BE2C (cell line): ENCODE results near the gene ATP6V1A.

Experiments used
- DNase-seq: peaks from one replicate; pipeline ENCODE4 v3.0.0-alpha.2; 2020
- H3K27me3 ChIP-seq: fragments of 250-450 bp; sonication (Bioruptor Pico); 2 replicates; pipeline ENCODE4 v1.5.1; 2020; ENCODE audit warnings: mild to moderate bottlenecking
- H3K36me3 ChIP-seq: fragments of 250-450 bp; sonication (Bioruptor Pico); 2 replicates; pipeline ENCODE4 v1.5.1; 2020; ENCODE audit warnings: mild to moderate bottlenecking
- H3K4me1 ChIP-seq: fragments of 250-450 bp; sonication (Bioruptor Pico); 2 replicates; pipeline ENCODE4 v1.5.1; 2020
- H3K4me3 ChIP-seq: 2 replicates; pipeline ENCODE4 v1.5.1; 2011; ENCODE audit warnings: low read depth, low read length
- H3K9me3 ChIP-seq: fragments of 250-450 bp; sonication (Bioruptor Pico); 2 replicates; pipeline ENCODE4 v1.5.1; 2020
- TF ChIP-seq, protein P1 (sequence below): IDR thresholded peaks from 2 replicates; pipeline ENCODE4 v1.5.1; 2012; ENCODE audit warnings: mild to moderate bottlenecking, low read depth, low read length

Gene ATP6V1A

DNA sequence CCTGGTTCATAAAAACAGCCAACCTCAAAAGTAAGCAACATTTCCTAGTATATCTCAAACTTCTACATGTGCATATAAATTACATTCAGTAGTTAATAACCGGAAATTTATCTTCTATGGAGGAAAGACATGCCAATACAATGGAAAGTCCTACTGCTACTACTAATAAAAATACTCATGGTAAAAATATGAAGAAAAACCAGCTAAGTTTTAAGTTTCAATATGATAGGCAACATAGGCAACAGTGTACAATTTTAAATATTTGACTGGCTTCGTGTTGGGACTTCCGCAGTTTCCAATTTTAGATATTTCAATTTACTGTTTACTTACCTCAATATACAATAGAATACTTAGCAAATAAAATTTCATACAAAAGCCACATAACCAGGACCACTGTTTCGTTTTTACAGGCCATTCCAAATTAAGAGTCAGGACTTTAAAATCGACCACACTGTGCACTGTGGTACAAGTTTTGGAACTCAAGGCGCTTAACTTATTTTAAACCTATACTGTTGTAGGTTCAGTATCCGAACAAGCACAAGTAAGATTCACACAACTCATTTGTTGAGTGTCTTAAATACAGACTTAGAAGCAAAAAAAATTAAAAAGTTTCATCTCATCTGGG lies 3.7 kb upstream of the ATP6V1A start:
- H3K4me3 ChIP-seq: no peak overlapping the region

DNA sequence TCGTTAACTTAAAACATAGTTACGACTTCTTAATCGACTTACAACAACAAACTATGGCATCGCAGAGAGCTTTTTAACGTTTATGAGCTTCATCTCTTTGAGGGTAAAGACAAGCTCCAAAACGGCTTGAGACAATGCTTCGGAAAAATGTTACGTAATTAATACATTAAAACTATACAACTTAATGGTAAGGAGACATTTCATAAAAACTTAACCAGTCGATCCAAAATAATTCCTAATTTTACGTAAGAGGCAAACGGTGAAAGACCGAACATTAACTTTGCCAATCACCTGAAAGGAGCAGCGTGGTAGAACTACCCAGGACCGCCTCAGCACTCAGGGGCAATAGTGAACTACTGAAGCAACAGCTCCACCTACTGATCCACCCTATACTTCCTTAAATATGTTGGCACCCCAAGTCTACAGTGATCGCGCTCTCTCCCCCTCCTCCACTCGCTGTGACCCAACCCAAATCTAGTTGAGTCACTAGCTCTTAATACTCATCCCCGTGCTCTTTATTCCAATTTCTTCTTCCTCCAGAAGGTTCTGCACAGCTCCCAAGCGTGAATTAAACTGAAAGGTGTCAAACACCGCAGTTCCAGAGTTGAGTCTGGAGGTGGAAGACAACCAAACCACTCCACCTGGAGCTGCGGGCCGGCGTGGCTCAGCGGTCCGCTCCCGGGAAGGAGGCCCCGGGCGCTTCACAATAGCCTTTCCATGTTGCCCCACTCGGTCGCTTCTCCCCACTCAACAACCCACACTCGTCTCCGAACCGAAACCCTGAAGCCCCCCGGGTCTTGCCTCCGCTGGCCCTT lies 1.7 kb upstream of the ATP6V1A start:
- peaks cover 8% of the 10 kb centered on the region for H3K36me3 ChIP-seq
- H3K4me1 ChIP-seq: no peaks in the 10 kb centered on the region; the same call in 1 of the 2 replicates
- no peaks in the 10 kb centered on the region for H3K9me3 ChIP-seq
- peak overlapping the region; percentile 94 for H3K4me3 ChIP-seq
- TF ChIP-seq, protein P1, sequence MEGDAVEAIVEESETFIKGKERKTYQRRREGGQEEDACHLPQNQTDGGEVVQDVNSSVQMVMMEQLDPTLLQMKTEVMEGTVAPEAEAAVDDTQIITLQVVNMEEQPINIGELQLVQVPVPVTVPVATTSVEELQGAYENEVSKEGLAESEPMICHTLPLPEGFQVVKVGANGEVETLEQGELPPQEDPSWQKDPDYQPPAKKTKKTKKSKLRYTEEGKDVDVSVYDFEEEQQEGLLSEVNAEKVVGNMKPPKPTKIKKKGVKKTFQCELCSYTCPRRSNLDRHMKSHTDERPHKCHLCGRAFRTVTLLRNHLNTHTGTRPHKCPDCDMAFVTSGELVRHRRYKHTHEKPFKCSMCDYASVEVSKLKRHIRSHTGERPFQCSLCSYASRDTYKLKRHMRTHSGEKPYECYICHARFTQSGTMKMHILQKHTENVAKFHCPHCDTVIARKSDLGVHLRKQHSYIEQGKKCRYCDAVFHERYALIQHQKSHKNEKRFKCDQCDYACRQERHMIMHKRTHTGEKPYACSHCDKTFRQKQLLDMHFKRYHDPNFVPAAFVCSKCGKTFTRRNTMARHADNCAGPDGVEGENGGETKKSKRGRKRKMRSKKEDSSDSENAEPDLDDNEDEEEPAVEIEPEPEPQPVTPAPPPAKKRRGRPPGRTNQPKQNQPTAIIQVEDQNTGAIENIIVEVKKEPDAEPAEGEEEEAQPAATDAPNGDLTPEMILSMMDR: peak; percentile 79
- H3K27me3 ChIP-seq: no peaks in the 10 kb centered on the region
- DNase-seq: peak; percentile 70

More for the DNA sequence above, 3.7 kb upstream of the ATP6V1A start:
- Histone ChIP-seq H3K36me3 (peaks cover 8% of the 10 kb centered on the region), H3K4me1 (no peaks in the 10 kb centered on the region; the same call in 1 of the 2 replicates), H3K9me3 (no peaks in the 10 kb centered on the region), H3K27me3 (no peaks in the 10 kb centered on the region)
- DNase-seq: no peak
- TF ChIP-seq, protein P1: no peak

DNA sequence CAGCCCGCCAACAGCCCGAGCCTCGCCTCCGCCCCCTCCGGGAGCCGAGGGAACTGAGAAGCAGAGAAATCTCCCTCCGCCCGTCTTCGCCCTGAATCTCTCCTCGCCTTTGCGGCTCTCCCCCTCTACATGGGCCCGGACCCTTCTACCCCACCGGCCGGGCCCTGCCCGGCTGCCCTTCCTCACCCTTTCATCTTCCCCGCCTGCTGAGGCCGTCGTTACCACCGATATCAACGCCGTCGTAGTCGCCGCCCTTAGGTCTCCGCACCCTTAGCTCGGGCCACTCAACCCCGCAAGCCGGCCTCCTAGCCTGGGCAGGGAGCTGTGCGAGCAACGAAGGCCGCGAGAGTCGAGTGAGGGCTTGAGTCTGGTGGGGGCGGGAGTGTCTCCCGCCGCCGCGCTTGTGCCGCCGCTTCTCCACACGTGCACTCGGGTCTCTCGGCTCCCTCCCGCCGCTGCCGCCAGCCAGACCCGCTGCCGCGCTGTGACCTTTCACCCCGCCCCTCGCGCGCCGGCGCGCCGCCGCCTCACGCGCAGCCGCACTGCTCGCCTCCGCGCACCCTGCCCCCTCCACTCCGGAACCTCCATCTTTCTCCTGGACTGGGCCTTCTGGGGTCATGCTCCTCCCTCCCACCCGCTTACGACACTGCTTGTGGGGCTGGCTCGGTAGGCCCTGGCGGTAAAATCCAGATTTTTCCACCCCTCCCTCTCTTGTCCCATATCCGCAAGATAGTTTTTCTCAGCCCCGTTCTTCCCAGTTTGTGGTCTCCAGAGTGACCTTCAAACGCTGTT lies 883 bp upstream of the ATP6V1A start, which contains the start of gene NAA50:
Gene NAA50 (minus strand): TSS at position 494 of the 792 bp plus-strand sequence. CDS start 300 bp downstream, at position 194.
- Histone ChIP-seq H3K9me3 (no peaks in the 10 kb centered on the region), H3K4me3 (peak within 1 kb of the TSS; percentile 94), H3K27me3 (no peaks in the 10 kb centered on the region), H3K4me1 (no peaks in the 10 kb centered on the region; the same call in 1 of the 2 replicates), H3K36me3 (peaks cover 7% of the 10 kb centered on the region)
- peak; percentile 95 for DNase-seq
- TF ChIP-seq, protein P1: peak; percentile 30; the same call in 1 of the 2 replicates

DNA sequence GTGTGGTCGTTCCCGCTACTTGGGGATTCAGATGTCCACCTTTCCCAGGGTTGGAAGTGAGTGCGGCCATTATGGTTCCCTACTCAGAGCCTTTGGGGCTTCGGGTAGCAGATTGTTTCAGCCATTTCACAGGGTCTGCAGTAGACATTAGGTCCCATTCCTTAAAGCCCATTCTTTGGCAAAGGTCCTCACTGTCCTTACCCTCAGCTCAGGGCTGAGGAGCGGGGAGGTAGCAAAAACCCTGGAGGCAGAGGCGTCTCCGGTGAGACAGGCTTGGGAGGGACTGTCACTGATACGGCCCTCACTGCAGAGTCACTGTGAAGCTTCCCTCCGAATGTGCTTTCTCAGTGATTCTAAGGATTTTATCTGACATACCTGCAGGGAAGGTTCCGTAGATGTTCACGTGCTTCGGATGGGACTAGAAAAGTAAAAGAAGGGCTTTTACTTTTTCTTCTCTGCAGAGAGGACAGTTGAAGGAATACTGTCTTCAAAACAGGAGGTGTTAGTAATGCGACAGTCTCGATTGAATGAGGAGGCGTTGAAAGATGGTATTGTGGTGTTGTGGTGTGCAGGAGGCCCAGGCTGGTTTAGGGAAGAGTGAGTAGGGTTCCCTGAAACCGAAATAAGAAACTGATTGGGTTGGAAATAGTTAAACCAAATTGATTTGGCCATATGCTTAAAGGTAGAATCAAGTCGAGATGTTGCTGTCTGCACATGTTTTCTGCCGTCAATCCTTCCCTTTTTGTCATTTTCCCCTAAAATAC lies 630 bp downstream of the ATP6V1A start:
- Histone ChIP-seq H3K4me1 (no peaks in the 10 kb centered on the region; the same call in 1 of the 2 replicates), H3K27me3 (no peaks in the 10 kb centered on the region), H3K9me3 (no peaks in the 10 kb centered on the region), H3K36me3 (peaks cover 4% of the 10 kb centered on the region; the same call in 1 of the 2 replicates), H3K4me3 (peak overlapping the region; percentile 94)
- no peak for DNase-seq
- TF ChIP-seq, protein P1: no peak

DNA sequence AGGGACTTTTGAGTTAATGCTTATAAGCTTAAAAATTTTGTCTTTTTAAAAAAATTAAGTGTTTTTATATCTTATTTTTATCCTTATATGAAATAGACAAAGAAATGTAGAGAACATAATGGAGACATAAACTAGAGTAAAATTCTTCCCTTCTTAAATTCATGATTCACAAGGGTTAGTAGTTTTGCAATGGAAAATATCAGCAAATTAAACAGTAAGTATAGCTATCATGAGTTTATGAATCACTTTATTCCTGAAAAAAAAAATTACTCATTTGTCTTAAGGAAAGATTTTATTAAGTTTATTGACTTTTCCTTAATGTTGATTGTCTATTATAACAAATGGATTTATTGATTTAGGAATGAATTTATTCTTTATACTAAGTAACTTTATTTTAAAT lies 4.3 kb downstream of the ATP6V1A start:
- Histone ChIP-seq H3K27me3 (no peaks in the 10 kb centered on the region), H3K4me3 (no peak overlapping the region), H3K36me3 (no peaks in the 10 kb centered on the region), H3K9me3 (no peaks in the 10 kb centered on the region), H3K4me1 (no peaks in the 10 kb centered on the region)
- TF ChIP-seq, protein P1: no peak
- DNase-seq: no peak
